HG02798 (cell line): ENCODE data around the gene GALNT18.
A peak's percentile ranks its signal among the peaks of the same experiment; 100 is the strongest.

Experiments
- ATAC-seq: cut with Tn5 transposase; IDR thresholded peaks from one replicate; pipeline ENCODE4 v1.9.1; 2021; ENCODE audit warnings: mild to moderate bottlenecking; ENCODE audit not compliant: unreplicated experiment, poor library complexity

GALNT18 gene

DNA sequence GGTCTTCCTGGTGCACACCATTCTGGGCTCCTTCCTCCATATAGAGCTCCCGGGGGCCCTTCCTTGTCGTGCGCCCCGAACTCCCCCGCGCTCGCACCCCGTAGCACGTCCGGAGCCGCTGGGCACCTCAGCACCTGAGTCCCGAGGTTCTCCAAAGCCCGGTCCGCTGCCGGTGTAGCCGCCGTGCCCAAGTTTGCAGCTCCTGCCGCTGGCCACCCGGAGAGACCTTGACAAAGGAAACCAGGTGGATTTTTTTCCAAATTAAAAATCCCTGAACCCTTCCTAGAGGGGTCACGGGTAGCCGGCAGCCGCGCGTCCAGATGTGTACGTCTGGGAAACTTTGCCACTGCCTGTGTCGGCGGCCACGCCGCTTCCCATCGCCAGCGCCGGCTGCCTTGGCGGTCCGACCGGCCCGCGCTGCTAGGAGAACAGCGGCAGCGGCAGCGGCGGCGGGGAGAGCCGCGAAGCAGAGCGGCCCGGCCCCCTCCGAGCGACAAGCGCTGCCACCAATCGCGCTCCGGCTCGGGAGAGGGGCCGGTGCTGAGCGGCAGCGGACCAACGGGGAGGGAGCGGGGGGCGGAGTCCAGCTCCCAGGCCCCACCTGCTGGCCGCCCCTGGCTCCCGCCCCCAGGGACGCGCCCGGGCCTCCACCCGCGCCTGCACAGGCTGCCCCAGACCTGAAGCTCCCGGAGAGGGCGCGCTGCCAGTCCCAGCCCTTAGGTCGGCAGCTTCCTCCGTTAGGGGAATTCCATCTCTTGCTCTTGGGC lies at the start of gene GALNT18:
GALNT18 (minus strand) TSS at position 433 of the 767 bp plus-strand sequence.
- peak; percentile 98 for ATAC-seq

DNA sequence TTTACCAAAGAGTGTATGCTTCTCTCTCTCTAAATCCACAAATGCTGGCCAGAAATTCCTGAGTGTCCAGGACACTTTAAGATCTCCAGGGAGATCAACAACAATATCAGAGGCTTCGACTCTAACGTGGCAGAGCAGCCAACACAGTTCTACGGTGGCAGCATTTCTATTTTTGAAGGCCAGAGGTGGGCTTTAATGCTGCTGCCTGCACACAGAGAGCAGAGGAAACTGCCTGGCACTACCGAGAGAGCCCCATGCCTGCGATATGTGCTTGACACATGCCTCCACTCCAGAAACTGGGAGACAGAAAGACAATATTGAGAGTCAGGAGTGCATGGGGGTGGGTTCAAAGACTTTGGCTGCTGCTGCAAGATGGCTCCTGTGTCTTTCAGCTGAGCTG lies 48.8 kb upstream of the GALNT18 start:
- no peak for ATAC-seq

DNA sequence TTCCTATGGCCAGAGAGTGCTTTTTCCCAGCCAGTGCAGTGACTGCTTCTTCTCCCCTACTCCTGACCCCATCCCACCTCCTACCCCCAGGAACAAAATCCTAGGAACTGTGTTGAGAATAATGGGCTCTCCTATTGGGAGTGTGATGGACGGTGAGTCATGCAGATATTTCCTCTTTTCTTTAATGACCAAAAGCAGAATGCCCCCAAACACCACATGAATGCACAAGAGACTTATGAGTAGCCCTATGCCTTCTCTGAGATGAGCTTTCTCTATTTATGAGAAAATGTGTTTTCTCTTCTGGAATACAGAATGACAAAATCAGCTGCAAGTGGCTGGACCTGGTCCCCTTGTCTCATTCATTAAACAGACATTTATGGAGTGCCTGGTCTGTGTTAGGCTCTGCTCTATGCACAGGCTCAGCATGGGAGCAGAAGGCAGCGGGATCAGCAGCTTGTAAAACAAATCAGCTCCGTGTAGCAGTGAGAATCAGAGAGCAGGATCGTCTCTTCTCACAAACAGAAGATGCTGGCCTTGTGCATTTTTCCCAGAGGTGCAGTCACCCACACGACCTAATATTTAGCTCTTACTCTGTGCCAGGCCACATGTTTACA lies 47.5 kb upstream of the GALNT18 start:
- no peak for ATAC-seq

DNA sequence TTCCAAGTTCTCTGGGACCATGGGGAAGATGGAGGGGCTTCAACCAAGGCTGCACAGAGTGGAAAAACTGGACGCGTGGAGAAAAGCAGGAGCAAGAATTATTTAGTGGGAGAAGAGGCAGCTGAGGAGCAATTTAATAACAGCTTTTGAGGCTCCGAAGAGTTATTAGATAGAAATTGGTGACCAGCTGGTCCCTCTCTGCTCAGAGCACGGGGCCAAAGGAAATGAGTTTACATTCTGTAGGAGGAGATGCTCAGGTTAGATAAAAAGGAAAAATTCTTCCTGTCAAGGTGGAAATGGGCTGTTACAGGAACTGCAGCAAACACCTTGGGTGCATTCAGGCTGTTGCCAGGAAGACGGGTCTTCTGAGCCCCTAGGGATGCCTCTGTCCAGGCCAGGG lies 47.0 kb upstream of the GALNT18 start:
- no peak for ATAC-seq

DNA sequence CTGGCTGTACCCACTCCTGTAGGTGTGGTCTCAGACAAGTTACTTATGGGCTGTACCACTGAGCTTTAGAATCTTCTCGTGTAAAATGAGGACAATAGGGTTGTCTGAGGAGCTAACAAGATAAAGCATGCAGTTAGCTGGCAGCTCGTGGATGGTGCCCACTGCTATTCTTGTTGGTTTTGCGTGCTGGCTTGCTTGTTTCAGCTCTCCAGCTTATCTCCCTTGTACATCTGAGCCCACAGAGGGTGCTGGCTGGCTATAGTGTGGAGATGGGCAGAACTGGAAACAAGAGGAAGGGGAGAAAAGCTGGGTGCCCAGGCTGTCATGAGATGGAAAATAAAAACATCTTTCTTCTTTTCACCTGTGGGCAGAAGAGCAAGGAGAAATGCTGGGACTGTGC lies 46.5 kb upstream of the GALNT18 start:
- ATAC-seq: no peak

DNA sequence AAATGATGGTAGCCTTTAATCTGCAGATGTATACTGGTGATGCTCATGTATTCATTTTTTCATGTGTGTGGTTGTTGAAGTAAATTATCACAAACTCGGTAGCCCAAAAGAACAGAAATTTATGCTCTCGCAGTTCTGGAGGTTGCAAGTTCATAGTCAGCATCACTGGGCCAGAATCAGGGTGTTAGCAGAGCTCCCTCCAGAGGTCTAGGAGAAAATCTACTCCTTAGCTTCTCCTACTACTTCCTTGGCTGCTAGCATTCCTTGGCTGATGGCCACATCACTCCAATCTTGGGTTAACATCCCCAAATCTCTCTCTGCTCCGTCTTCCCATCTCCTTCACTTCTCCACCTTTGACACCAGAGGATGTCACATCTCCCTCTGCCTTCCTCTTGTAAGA lies 45.3 kb upstream of the GALNT18 start:
- no peak for ATAC-seq

DNA sequence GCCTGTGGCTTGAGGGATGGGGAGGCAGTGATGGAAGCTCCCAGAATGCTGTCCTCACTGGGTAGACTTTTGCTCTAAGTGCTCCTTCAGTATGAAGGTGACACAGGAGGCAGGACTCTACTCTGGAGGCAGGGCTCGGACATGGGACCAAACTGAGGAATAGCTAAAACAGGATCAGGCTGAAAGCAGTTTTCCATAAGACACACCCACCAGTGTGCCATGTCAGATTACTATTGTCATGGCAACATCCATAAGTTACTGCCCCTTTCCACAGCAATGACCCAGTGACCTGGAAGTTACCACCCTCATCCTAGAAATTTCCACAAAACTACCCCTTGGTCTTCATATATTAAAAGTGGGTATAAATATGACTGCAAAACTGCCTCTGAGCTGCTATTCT lies 43.6 kb upstream of the GALNT18 start:
- no peak for ATAC-seq

DNA sequence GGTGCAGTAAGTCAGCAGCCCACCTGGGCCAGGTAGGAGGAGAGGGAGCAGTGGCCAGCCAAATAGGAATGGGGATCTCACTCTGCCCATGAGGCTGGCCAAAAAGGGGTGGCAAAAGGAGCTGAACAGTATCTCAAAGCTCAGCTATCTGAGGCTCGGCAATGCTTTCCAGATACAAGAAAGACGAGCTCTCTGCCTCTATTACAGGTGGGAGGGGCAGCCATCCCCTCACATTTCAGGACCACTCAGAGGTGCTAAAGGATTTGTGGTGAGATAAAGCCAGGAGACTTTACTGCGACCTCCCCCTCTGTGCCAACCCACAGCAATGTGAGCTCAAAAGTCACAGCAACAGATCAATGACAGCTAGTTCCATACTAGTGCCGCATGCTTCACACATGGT lies 42.1 kb upstream of the GALNT18 start:
- no peak for ATAC-seq

DNA sequence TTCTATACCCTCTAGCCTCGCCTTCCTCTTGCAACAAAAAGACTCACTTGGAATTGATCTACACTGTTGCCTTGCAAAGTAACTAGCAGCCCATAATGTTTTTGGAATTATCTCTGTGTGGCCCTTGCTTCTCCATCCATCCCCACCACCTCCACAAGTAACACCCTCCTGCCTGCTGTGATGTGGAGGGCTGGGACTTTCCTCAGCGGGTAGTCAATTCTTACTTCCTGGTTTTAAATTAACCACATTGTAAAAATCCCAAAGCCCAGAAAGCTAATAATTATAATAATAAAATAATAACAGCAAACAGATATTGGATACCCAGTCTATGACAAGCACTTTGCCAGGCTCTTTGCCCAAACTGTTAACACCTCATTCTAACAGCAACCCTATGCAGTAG lies 40.8 kb upstream of the GALNT18 start:
- ATAC-seq: peak; percentile 39

DNA sequence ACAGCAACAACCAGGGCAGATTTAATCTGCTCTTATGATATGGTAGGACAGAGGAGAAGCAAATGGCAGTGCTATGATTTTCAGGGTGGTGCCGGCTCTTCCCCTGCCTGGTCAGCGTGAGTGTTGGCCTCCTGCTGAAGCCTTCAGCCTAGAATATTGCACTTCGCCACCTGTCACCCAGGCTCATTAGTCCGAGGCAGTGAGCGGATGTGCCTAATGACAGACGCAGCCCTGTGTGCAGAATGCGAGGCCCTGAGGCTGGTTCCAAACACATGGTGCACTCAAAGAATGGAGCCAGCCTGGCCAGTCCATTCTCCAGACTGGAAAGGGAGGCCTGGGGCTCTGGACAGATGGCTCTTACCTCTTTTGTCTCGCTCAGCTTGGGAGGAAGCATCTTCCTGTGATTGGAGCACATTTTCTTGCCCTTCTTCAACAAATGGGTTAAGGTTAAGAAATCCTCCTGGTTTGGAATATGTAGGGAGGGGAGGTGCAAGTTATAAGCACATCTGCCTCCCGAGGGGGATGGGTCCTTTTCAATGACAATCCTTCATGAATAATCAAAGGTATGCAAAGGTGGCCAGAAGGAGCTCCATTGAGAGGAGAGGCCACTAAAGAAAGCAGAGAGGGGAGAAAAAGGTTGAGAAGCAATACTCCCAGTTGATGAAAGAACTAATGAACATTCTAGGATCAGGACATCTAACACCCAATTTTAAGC lies 39.7 kb upstream of the GALNT18 start:
- no peak for ATAC-seq

DNA sequence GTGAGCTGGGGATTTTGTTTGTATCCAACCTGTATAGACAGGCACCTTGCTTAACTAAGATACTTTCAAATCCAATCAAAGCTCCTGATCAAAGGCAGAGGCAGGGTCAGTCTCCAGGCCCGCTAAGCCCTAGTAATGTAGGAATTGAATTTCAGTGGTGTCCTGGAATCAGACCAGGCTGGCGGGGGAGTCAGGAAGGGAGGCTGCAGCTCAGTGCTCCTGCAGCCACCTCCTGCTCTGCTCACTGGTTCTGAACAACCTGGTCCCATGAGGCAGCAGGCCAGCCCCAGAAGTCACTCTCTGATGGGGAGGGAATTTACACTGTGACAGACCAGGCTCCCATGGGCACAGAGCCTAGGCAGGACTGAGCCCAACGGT lies 38.5 kb upstream of the GALNT18 start:
- no peak for ATAC-seq

DNA sequence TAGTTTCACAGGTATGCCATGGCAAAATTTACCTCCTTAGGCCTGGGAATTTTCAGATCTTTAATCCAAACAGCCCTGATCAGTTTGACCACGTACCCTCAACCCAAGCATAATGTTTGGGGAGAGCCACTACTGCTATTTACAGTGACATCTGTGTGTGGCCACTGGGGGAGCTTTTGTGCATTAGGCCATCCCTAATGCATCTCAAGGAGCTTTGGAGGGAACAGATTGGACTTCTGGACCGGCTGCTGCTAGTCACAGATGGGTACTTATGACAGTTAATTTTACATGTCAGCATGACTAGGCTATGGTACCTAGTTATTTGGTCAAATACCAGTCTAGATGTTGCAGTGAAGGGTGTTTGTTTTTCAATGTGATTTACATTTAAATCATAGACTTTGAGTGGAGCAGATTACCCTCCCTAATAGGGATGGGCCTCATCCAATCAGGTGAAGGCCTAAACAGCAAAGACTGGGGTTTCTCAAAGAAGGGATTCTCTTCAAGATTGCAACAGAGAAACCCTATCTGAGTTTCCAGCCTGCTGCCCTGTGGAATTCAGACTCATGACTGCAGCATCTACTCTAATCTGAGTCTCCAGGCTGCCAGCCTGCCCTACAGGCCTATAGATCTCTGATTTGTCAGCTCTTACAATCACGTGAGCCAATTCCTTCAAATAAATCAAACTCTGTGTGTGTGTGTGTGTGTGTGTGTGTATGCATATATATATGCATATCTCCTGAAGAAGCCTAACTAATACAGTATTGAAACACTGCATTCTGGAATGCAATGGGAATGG lies 38.0 kb upstream of the GALNT18 start:
- ATAC-seq: no peak

DNA sequence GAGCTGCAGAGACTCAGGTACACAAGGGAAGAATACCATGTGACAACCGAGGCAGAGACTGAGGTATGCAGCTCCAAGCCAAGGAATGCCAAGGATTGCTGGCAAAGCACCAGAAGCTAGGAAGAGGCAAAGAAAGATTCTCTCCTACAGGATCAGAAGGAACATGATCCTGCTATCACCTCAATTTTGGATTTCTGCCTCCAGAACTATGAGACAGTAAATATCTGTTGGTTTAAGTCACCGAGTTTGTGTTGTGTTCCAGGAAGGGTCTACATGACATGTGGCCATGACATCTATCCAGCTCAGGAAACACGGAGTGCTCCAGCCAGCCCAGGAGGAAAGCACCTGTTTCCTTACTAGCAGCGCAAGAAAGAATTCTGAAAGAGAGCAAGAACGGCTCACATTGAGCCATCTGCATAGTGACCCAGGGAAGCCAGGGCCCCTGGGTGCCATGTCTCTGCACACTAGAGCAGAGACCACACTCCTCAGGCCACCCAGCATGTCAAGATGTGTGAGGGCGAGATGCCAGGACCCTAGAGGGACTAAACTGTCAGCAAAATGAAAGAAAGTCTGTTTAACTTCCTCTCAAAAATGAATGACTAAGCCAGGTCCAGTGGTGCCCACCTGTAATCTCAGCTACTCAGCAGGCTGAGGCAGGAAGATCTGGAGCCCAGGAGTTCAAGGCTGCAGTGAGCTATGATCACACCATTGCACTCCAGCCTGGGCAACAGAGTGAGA lies 35.6 kb upstream of the GALNT18 start:
- no peak for ATAC-seq

DNA sequence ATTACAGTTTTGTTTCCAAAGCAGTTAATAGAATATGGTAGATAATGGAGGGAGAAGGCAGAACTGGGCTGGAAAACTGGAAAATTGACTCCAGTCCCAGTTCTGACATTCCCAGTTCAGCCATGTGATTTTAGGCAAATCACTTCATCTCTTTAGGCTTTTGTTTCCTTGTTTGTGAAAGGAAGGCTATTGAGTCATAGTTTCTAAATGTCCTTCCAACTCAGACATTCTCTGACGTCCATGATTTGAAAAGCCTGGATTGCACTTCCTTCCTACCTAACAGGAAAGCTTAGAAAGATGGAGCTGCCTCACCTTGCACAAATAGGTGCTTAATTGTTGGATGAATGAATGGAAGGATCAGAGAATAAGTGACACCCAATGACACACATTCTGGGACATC lies 19.8 kb upstream of the GALNT18 start:
- ATAC-seq: no peak

DNA sequence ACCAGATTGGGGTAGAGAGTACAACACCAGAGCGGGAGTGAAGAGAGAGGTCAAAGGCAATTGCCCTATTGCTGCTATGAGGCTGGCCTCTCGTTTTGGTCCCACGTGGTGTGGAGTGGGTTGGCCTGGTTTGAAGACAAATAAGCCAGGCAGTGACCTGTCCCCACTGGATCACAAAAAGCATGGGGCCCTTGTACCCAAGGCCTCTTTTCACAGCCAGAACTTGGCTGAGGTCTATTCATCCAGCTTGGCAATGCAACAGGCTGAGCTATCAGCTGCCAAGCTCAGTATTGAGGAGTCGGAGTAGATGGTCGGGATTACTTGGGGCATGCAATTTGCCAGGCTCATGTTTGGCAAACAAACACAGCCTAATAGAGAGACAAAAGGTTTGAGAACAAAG lies 19.2 kb upstream of the GALNT18 start:
- ATAC-seq: no peak

DNA sequence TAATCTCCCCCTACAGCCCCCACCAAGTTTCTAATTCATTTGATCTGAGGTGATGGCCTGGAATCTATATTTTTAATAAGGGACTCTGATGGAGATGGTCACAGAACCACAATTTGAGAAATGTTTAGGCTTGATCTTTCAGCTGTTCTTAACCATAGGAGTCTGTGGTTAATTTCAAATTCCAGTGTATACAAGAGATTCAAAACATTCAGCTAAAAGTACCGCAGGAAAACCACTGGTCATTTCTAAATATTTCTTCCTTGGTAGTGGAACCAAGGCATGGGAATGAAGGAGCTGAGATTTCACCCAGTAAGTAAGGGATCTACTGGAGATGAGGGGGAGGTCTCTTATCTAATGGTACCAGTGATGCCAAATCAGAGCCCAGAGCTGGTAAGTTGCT lies 18.3 kb upstream of the GALNT18 start:
- ATAC-seq: no peak

DNA sequence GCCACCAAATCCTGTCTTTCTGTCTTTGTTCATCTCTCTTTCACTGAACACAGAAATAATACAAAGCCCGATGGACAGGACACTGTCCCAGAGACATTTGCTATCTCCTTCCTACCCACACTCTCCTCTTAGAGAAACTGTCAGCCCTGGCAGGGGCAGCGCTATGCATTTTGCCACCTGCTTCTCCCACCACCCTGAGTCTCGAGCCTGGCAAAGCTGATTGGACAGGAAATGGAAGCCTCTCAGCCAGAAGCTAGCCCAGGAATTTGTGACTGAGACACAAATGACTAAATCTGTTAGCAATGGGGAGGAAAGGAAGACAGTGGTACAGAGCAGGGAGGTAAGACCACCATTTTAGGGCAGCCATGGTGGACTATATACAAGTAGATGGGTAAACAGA lies 14.9 kb upstream of the GALNT18 start:
- no peak for ATAC-seq

DNA sequence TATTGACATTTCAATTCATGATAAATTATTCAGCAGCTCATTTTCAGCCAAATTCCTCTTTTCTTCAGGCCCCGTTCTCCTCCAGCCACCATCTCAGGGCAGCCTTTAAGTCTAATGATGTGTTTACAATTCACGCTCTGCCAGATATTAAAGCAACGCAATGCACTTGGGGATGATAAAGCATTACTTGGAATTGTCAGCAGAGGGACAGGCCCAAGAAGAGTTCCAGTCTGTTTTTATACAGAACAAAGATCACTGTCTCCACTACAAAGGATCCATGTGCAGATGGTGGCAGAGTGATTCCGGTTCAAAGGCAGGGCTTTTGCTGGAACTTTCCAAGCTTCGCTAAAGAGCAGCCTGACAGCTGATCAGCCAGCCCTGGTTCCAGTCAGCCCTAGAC lies 13.6 kb upstream of the GALNT18 start:
- no peak for ATAC-seq

DNA sequence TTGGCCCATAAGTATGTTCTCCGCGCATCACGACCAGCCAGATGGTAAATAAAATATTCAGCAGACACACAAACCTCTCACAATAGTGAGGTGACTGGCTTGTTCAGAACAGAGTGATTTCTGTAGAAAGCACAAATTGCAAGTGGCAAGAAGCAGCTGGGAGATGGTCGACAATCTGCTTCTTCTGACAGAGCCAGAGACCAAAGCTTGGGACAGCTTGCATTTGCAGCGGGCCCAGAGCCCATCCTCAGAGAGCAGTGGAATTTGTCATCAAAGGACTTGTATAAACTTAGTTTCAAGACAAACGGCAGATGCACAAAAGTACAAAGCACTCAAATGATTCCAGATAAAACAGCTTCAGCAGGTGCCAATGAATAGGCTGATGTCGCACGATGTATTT lies 7.6 kb upstream of the GALNT18 start:
- no peak for ATAC-seq

DNA sequence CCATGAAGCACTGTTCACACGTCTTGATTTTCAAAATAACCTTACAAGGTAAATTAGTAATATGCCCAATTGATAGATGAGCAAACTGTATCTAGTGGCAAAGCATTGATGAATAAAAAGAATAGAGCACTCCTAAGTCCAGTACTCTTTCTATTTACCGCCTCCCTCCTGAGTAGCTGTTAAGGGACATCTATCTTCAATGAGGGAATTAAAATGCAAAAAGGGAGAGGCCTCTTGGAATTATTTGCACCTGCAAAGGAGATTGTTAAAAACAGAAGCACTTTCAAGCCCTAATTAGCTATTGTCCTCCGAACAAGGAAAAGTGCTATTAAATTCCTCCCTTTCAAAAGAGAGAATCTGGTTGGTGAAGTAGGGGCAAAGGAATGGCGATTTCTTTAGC lies 6.8 kb upstream of the GALNT18 start:
- ATAC-seq: no peak
